GM23248 (cell line): Measurements from ENCODE around the gene FCN2.

Experiments used
- EZH2 ChIP-seq: fragments of 200-600 bp; sonication (generic); IDR thresholded peaks from 2 replicates; pipeline ENCODE4 v1.6.1; 2018; ENCODE audit warnings: antibody characterized with exemption, mild to moderate bottlenecking; ENCODE audit not compliant: insufficient read depth, poor library complexity, severe bottlenecking
- EZH2phosphoT487 ChIP-seq: fragments of 200-600 bp; sonication (generic); IDR thresholded peaks from 2 replicates; pipeline ENCODE4 v1.6.1; 2018; ENCODE audit warnings: antibody characterized with exemption, moderate library complexity, mild to moderate bottlenecking, low read depth; ENCODE audit not compliant: insufficient read depth

DNA sequence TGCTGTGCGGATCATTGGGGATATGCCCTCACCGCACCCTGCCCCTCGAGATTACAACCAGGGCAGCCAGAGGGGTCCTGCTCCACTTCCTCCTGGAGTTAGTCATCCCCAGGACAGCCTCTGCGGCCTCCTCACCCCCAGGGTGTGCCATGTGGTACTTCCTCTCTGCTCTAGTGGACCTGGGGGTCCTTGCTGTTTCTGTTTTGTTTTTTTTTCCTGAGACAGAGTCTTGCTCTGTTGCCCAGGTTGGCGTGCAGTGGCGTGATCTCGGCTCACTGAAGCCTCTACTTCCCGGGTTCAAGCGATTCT, 42.3 kb downstream of the FCN2 start:
- TF ChIP-seq EZH2phosphoT487 (no peak), EZH2 (no peak)
